ENCODE results near the gene EYS. TPM values are rescaled to one million over a fixed set of nuclear protein-coding genes. Genes with fewer than 3 reads are reported as not detected.

Gene EYS
- total and polyA plus RNA-seq, 4 donors: 0.08 to 0.63 (median 0.36) TPM

- H3K9me3 ChIP-seq (ENCODE audit: control insufficient read depth in 4 of 4, low read length in 3 of 4): no peaks in the 10 kb centered on the region
- DNase-seq (ENCODE audit: low spot score): no peak
- no peak for TF ChIP-seq CTCF (IDR thresholded peaks at IDR 0.05; ENCODE audit: low read depth, low read length, missing input control)
- TF ChIP-seq RXRA (IDR thresholded peaks at IDR 0.05): no peak
- TF ChIP-seq TAF1 (conservative IDR thresholded peaks at IDR 0.05): no peak
- no peak for TF ChIP-seq FOXA2 (IDR thresholded peaks at IDR 0.05)
- TF ChIP-seq REST (IDR thresholded peaks at IDR 0.05): no peak
- no peak for TF ChIP-seq ATF3 (IDR thresholded peaks at IDR 0.05)
- no peaks in the 10 kb centered on the region for H3K36me3 ChIP-seq (ENCODE audit: control insufficient read depth in 4 of 4, insufficient read depth in 3 of 4, low read depth in 1 of 4, low read length in 3 of 4)
- no peaks in the 10 kb centered on the region for H3K27me3 ChIP-seq (ENCODE audit: control insufficient read depth in 4 of 4, insufficient read depth in 4 of 4, low read length in 3 of 4)
- no peak overlapping the region for H3K9ac ChIP-seq (ENCODE audit: low read depth in 1 of 2, low read length in 2 of 2)
- WGBS: 49% methylated on average over 1 of the region's 1 CpG
- H3K27ac ChIP-seq (ENCODE audit: low read depth in 1 of 2, low read length in 2 of 2): no peak overlapping the region
- H3K4me3 ChIP-seq (ENCODE audit: low read depth in 1 of 3, low read length in 3 of 3): no peak overlapping the region
- no peaks in the 10 kb centered on the region for H3K4me1 ChIP-seq (ENCODE audit: control insufficient read depth in 4 of 4, insufficient read depth in 4 of 4, low read length in 3 of 4)
Measured at GRCh38 chr6:63912887-63913286, 1794.1 kb downstream of the EYS start.

- H3K9ac ChIP-seq (ENCODE audit: low read depth in 1 of 2, low read length in 2 of 2): no peak overlapping the region
- H3K4me1 ChIP-seq (ENCODE audit: control insufficient read depth in 4 of 4, insufficient read depth in 4 of 4, low read length in 3 of 4): no peaks in the 10 kb centered on the region
- TF ChIP-seq NR2F2 (IDR thresholded peaks at IDR 0.05) (no peak), TAF1 (conservative IDR thresholded peaks at IDR 0.05) (no peak), RXRA (IDR thresholded peaks at IDR 0.05) (no peak), MAX (IDR thresholded peaks at IDR 0.05) (no peak), CTCF (IDR thresholded peaks at IDR 0.05; ENCODE audit: low read depth, low read length, missing input control) (no peak), ZBTB33 (IDR thresholded peaks at IDR 0.05) (no peak), YY1 (IDR thresholded peaks at IDR 0.05) (no peak), ATF3 (IDR thresholded peaks at IDR 0.05) (no peak), FOXA1 (IDR thresholded peaks at IDR 0.05) (no peak), JUND (IDR thresholded peaks at IDR 0.05) (no peak), GABPA (IDR thresholded peaks at IDR 0.05 in 1 of 2, conservative IDR thresholded peaks at IDR 0.05 in 1 of 2) (no peak), HNF4G (IDR thresholded peaks at IDR 0.05) (no peak), SP1 (IDR thresholded peaks at IDR 0.05) (no peak), EGR1 (IDR thresholded peaks at IDR 0.05; ENCODE audit: low read depth in 2 of 2) (no peak), FOXA2 (IDR thresholded peaks at IDR 0.05) (no peak), HNF4A (conservative IDR thresholded peaks at IDR 0.05) (no peak), RAD21 (IDR thresholded peaks at IDR 0.05) (no peak)
- no peaks in the 10 kb centered on the region for H3K9me3 ChIP-seq (ENCODE audit: control insufficient read depth in 4 of 4, low read length in 3 of 4)
- no peak overlapping the region for H3K27ac ChIP-seq (ENCODE audit: low read depth in 1 of 2, low read length in 2 of 2)
- 82% methylated on average over 2 of the region's 2 CpGs for WGBS
- no peak overlapping the region for H3K4me3 ChIP-seq (ENCODE audit: low read depth in 1 of 3, low read length in 3 of 3)
- H3K27me3 ChIP-seq (ENCODE audit: control insufficient read depth in 4 of 4, insufficient read depth in 4 of 4, low read length in 3 of 4): no peaks in the 10 kb centered on the region
- H3K36me3 ChIP-seq (ENCODE audit: control insufficient read depth in 4 of 4, insufficient read depth in 3 of 4, low read depth in 1 of 4, low read length in 3 of 4): no peaks in the 10 kb centered on the region
- no peak for DNase-seq (ENCODE audit: low spot score)
Measured at GRCh38 chr6:63910863-63911551, 1796.0 kb downstream of the EYS start.
